Esophagus squamous epithelium (tissue), 5 donors: ENCODE measurements around the gene GGCX. TPM values are rescaled to one million over a fixed set of nuclear protein-coding genes. Genes with fewer than 3 reads are reported as not detected.

Source experiments
- DNase-seq: peaks from one replicate; lab custom pipeline; 2025; lab: John Stamatoyannopoulos, UW
- H3K27ac ChIP-seq, 4 donors: fragments of 200-600 bp; sonication (generic); one replicate each; pipeline ENCODE4 v1.5.1; 2016 to 2019; ENCODE audit warnings: mild to moderate bottlenecking in 1 of 4
- H3K27me3 ChIP-seq, 4 donors: fragments of 200-600 bp; sonication (generic); 1 replicate in 3 of 4; 2 replicates in 1 of 4; pipeline versions ENCODE4 v1.5.1 to v1.6.0; 2017 to 2021; ENCODE audit warnings: antibody characterized with exemption in 1 of 4
- H3K36me3 ChIP-seq, 3 donors: fragments of 200-600 bp; sonication (generic); one replicate each; pipeline ENCODE4 v1.5.1; 2016 to 2019
- H3K4me1 ChIP-seq, 3 donors: fragments of 200-600 bp; sonication (generic); one replicate each; pipeline ENCODE4 v1.5.1; 2017 to 2019
- H3K4me3 ChIP-seq, 4 donors: fragments of 200-600 bp; sonication (generic); 1 replicate in 3 of 4; 2 replicates in 1 of 4; pipeline ENCODE4 v1.5.1; 2016 to 2019; ENCODE audit warnings: mild to moderate bottlenecking in 2 of 4, moderate library complexity in 1 of 4
- H3K9me3 ChIP-seq, 3 donors: fragments of 200-600 bp; sonication (generic); one replicate each; pipeline ENCODE4 v1.5.1; 2016 to 2019
- POLR2A ChIP-seq, 4 donors: fragments of 450-650 bp; IDR thresholded peaks; one replicate each; pipeline ENCODE4 v1.6.1; 2017; ENCODE audit warnings: antibody characterized with exemption in 4 of 4, mild to moderate bottlenecking in 4 of 4, moderate library complexity in 3 of 4
- WGBS, 2 donors: methylation state at CpG; one replicate each; pipeline ENCODE4 v1.1.5; 2018; 5-methylcytosine and 5-hydroxymethylcytosine counted together
- intact Hi-C: fragments of 100-400 bp; cut with DNase I; formaldehyde crosslinking; loops from one replicate; pipeline ENCODE4 v1.15.0; 2022
- total RNA-seq, 4 donors: library from RNA; depleted of rRNA; stranded (reverse); fragments of >200 nt; gene quantifications; one replicate each; pipeline ENCODE4 v1.1.0, GENCODE V29; 2016
- TF ChIP-seq, protein P1 (sequence below), 6 experiments: fragments of 450-650 bp in 4 of 6; fragments of 200-600 bp in 2 of 6; sonication (generic) in 2 of 6; IDR thresholded peaks; one replicate each; pipeline ENCODE4 v1.5.1; 2016 to 2019; ENCODE audit warnings: antibody characterized with exemption in 6 of 6, mild to moderate bottlenecking in 4 of 6, moderate library complexity in 4 of 6
- donor health status: DM: yes; HTN: yes; CAD: no.

GGCX gene
- total RNA-seq, 4 donors from 2014 or later = 19.7 to 27.5 (median 23.3) TPM

DNA sequence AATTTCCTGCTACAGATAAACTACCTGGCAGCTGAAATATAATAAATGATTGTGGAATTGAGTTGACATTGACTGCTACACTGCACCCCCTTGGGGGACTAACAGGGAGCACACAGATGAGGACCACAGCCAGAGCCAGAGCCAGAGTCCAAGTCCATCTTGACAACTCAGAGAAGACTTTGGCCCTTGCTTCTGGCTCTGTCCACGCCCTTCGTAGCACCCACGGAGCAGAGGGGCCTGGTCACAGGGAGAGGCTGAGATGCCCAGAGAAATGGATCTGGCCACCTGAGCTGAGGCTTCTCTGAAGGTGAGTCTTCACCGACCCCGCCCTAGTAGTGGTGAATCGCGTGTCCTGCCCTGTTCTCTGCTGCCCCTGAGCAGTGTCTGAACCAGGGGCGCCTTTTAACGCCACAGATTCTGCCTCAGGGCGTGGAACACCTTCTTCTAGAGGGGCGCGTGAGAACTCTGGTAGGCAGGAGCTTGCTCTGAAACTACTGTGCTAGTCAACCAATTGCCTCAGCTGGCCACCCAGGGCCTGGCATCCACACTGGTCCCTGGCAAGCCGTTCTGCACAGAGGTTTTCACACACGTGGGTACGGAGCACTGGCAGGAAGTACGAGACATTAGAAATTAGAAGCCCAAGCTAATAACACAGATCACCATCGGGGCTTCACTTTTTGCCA, 58.0 kb downstream of the GGCX start:
- no peaks in the 10 kb centered on the region for H3K9me3 ChIP-seq
- 45 to 64% methylated on average over 7 to 9 of the region's 17 CpGs for WGBS, 2 donors
- H3K4me1 ChIP-seq = peaks cover 32 to 67% (median 35%) of the 10 kb centered on the region in 3 donors
- no peak overlapping the region for H3K4me3 ChIP-seq
- TF ChIP-seq, protein P1, sequence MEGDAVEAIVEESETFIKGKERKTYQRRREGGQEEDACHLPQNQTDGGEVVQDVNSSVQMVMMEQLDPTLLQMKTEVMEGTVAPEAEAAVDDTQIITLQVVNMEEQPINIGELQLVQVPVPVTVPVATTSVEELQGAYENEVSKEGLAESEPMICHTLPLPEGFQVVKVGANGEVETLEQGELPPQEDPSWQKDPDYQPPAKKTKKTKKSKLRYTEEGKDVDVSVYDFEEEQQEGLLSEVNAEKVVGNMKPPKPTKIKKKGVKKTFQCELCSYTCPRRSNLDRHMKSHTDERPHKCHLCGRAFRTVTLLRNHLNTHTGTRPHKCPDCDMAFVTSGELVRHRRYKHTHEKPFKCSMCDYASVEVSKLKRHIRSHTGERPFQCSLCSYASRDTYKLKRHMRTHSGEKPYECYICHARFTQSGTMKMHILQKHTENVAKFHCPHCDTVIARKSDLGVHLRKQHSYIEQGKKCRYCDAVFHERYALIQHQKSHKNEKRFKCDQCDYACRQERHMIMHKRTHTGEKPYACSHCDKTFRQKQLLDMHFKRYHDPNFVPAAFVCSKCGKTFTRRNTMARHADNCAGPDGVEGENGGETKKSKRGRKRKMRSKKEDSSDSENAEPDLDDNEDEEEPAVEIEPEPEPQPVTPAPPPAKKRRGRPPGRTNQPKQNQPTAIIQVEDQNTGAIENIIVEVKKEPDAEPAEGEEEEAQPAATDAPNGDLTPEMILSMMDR (IDR thresholded peaks at IDR 0.05) = no peak
- TF ChIP-seq POLR2A (IDR thresholded peaks at IDR 0.05) = no peak
- intact Hi-C loops = no loop called here
- no peaks in the 10 kb centered on the region for H3K27me3 ChIP-seq
- no peaks in the 10 kb centered on the region for H3K36me3 ChIP-seq
- DNase-seq = no peak
- H3K27ac ChIP-seq = peak overlapping the region; percentile 38 to 75 (median 58)

DNA sequence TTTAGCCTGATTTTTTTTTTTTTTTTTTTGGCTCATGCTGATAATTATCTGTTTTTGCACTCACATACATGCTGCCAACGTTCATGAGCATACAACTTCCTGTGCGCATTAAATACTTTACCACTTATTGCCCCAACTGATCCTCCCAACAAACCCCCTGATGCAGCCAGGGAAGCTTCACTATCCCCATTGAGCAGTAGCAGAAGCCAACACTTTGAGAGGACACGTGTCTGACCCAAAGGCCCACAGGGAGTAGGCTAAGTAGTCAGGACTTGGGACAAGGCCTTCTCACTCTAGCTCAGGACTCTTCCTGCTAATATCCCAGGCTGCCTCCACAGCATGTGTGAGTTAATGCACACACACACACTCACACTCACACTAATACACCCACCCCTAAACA, 58.6 kb downstream of the GGCX start:
- H3K4me3 ChIP-seq = no peak overlapping the region
- no peaks in the 10 kb centered on the region for H3K36me3 ChIP-seq
- no peaks in the 10 kb centered on the region for H3K9me3 ChIP-seq
- H3K27me3 ChIP-seq = no peaks in the 10 kb centered on the region
- H3K27ac ChIP-seq = peak overlapping the region in 1 of 4 donors; percentile 75
- TF ChIP-seq, protein P1 (IDR thresholded peaks at IDR 0.05) = no peak
- WGBS, 2 donors = 71 to 72% methylated on average over 3 of the region's 3 CpGs
- peaks cover 32 to 67% (median 35%) of the 10 kb centered on the region in 3 donors for H3K4me1 ChIP-seq
- no peak for DNase-seq
- intact Hi-C loops = no loop called here

DNA sequence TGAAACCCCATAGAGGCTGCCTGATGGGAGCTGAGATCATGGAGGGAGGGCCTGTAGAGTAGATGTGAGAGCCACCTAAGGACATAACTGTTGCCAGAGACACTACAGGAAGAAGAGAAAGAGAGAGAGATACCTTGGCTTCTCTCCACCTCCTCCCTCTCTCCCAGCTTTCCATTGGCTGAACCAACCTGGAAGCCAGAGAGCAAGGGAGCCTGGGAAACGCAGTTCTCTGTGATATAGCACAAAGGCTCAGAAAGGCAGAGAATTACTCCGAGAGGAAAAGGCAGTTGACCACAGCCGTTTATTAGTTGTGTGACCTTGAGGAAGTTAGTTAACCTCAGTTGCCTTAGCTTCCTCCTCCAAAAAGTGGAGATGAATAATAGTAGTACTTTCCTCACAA, 60.0 kb downstream of the GGCX start:
- H3K27ac ChIP-seq = peak overlapping the region in 1 of 4 donors; percentile 34
- H3K36me3 ChIP-seq = no peaks in the 10 kb centered on the region

DNA sequence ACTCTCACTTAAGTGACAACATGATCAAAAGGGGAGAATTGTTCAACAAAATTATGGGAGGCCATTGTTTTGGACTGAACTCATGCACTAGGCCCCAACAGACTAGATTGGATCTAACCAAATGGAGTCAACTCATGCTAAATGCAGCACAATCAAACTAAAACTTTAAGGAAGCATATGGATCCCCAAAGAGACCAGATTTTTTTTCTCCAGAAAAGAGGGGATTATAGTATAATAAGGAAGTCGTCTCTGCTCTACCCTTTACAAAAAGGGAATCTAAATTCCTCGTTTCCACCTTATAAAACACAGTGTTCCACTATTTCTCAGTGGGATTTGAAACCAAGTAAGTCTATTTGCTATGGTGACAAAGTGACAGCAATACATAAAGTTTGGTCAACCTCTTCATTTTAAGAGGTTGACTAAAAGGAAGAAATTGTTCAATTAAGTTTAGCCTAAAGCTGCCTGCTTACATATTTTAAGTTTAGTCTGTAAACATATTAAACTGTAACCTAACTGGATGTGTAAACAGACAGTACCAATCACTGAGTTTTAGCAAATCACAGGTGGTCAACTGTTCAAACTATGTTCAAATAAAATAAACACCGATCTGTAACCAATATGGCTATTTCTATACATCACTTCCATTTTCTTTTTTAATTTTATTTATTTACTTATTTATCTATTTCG, 63.2 kb downstream of the GGCX start:
- intact Hi-C loops = no loop called here
- H3K27ac ChIP-seq = peak overlapping the region in 3 of 4 donors; percentile 65 to 74 (median 68)
- DNase-seq = no peak
- TF ChIP-seq POLR2A (IDR thresholded peaks at IDR 0.05) = no peak
- TF ChIP-seq, protein P1 (IDR thresholded peaks at IDR 0.05) = no peak
- H3K4me1 ChIP-seq = peaks cover 6 to 25% (median 7%) of the 10 kb centered on the region in 3 donors
- 68 to 86% methylated on average over 4 of the region's 4 CpGs for WGBS, 2 donors
- no peak overlapping the region for H3K4me3 ChIP-seq
- no peaks in the 10 kb centered on the region for H3K9me3 ChIP-seq
- H3K36me3 ChIP-seq = no peaks in the 10 kb centered on the region
- H3K27me3 ChIP-seq = no peaks in the 10 kb centered on the region

More for the DNA sequence above, 60.0 kb downstream of the GGCX start:
- no peak overlapping the region for H3K4me3 ChIP-seq
- H3K4me1 ChIP-seq = peaks cover 32 to 57% (median 35%) of the 10 kb centered on the region in 3 donors
- H3K9me3 ChIP-seq = no peaks in the 10 kb centered on the region
- no peaks in the 10 kb centered on the region for H3K27me3 ChIP-seq
- 58 to 76% methylated on average over 3 of the region's 3 CpGs for WGBS, 2 donors
- intact Hi-C loops = no loop called here
- TF ChIP-seq, protein P1 (IDR thresholded peaks at IDR 0.05) = no peak
- TF ChIP-seq POLR2A (IDR thresholded peaks at IDR 0.05) = no peak
- no peak for DNase-seq

DNA sequence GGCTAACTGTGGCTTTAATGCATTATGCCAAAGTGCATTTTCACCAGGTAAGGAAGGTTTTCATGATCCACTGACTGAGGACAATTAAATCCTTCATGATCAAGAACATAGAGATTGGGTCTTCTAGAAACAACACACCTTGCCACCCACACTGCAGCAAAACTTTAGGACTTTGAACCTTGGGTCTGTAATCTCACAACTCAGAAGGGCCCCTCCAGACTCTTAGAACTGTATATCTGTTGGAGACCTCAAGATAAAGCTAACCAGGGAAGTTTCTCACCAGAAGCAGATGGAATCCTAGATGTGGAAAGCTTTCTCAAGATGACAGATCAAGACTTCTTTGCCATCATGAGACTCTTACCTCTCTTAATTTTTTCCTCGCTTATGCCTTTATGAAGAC, 64.9 kb downstream of the GGCX start:
- TF ChIP-seq POLR2A (IDR thresholded peaks at IDR 0.05) = no peak
- TF ChIP-seq, protein P1 (IDR thresholded peaks at IDR 0.05) = no peak
- no peak overlapping the region for H3K27ac ChIP-seq
- intact Hi-C loops = no loop called here
- no peaks in the 10 kb centered on the region for H3K27me3 ChIP-seq
- DNase-seq = no peak
- H3K9me3 ChIP-seq = no peaks in the 10 kb centered on the region
- peaks cover 3 to 19% (median 6%) of the 10 kb centered on the region in 3 donors for H3K4me1 ChIP-seq
- H3K36me3 ChIP-seq = no peaks in the 10 kb centered on the region
- no peak overlapping the region for H3K4me3 ChIP-seq
- 88 to 93% methylated on average over 1 of the region's 1 CpG for WGBS, 2 donors
